ENCODE results near the gene JMJD7.

Gene JMJD7

DNA sequence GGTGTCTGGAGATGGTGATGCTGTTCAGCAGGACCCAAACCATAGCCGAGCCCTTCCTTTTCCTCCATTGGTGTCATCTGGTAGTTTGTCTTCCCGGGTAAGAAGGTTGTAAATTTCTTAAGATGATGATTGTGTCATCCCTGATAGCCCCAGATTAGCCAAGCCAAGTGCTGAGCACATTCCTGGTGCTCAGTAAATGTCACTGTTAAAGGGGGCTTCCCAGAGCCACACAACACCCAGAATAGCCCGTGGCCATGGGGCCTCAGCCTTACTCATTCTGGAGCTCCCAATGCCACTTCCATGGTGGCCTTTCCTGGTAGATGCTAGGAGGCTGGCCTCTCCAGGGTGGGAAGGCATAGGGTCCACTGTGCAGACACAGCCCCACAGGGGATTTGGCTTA lies 6.2 kb downstream of the JMJD7 start:
- Histone ChIP-seq H3K9ac (ENCODE audit: low read depth, low read length, poor library complexity, severe bottlenecking) (no peak overlapping the region), H3K4me1 (ENCODE audit: insufficient read depth, low read length, poor library complexity, severe bottlenecking) (peaks cover 66% of the 10 kb centered on the region), H3K4me2 (ENCODE audit: low read depth, low read length, poor library complexity, severe bottlenecking) (no peak overlapping the region), H4K20me1 (ENCODE audit: insufficient read depth, low read length, poor library complexity, severe bottlenecking) (no peaks in the 10 kb centered on the region), H2AFZ (ENCODE audit: low read length) (no peak overlapping the region), H3K27me3 (ENCODE audit: insufficient read depth, low read length, poor library complexity, severe bottlenecking) (no peaks in the 10 kb centered on the region), H3F3A (ENCODE audit: low read depth) (peaks cover 12% of the 10 kb centered on the region), H3K9me3 (ENCODE audit: insufficient read depth, low read depth, low read length) (no peaks in the 10 kb centered on the region), H3K4me3 (ENCODE audit: low read length, poor library complexity, severe bottlenecking) (no peak overlapping the region), H3K9me2 (replicated peaks; ENCODE audit: low read depth, low read length) (no peaks in the 10 kb centered on the region), H3K79me2 (ENCODE audit: insufficient read depth, low read length) (peaks cover 32% of the 10 kb centered on the region), H3K36me3 (ENCODE audit: insufficient read depth, low read length) (no peaks in the 10 kb centered on the region)
- TF ChIP-seq, protein P1, sequence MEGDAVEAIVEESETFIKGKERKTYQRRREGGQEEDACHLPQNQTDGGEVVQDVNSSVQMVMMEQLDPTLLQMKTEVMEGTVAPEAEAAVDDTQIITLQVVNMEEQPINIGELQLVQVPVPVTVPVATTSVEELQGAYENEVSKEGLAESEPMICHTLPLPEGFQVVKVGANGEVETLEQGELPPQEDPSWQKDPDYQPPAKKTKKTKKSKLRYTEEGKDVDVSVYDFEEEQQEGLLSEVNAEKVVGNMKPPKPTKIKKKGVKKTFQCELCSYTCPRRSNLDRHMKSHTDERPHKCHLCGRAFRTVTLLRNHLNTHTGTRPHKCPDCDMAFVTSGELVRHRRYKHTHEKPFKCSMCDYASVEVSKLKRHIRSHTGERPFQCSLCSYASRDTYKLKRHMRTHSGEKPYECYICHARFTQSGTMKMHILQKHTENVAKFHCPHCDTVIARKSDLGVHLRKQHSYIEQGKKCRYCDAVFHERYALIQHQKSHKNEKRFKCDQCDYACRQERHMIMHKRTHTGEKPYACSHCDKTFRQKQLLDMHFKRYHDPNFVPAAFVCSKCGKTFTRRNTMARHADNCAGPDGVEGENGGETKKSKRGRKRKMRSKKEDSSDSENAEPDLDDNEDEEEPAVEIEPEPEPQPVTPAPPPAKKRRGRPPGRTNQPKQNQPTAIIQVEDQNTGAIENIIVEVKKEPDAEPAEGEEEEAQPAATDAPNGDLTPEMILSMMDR (conservative IDR thresholded peaks at IDR 0.05; ENCODE audit: low read length), result no peak
- no peak for TF ChIP-seq EZH2phosphoT487 (IDR thresholded peaks at IDR 0.05; ENCODE audit: borderline replicate concordance)

DNA sequence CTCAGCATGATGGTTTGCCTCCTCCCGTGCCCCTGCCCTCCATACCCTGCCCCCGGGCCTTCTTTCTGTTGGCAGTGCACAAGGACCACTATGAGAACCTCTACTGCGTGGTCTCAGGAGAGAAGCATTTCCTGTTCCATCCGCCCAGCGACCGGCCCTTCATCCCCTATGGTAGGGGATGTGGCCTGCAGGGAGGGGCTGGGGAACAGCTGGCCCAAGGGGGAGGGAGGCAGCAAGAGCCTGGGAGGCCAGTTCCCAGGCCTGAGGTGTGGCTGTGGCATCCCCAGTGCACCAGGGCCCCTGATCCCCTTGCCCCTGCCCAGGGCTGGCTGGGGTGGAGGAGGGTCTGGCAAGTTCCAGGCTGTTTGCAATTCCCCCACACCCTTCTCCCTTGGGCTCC lies 8.2 kb downstream of the JMJD7 start:
- Histone ChIP-seq H3K36me3 (ENCODE audit: insufficient read depth, low read length) (no peaks in the 10 kb centered on the region), H3K79me2 (ENCODE audit: insufficient read depth, low read length) (peaks cover 17% of the 10 kb centered on the region; the same call in 1 of the 2 replicates), H3F3A (ENCODE audit: low read depth) (peaks cover 10% of the 10 kb centered on the region), H3K4me2 (ENCODE audit: low read depth, low read length, poor library complexity, severe bottlenecking) (peak overlapping the region; percentile 36), H2AFZ (ENCODE audit: low read length) (no peak overlapping the region), H3K4me3 (ENCODE audit: low read length, poor library complexity, severe bottlenecking) (no peak overlapping the region), H3K9me3 (ENCODE audit: insufficient read depth, low read depth, low read length) (no peaks in the 10 kb centered on the region), H3K4me1 (ENCODE audit: insufficient read depth, low read length, poor library complexity, severe bottlenecking) (peaks cover 46% of the 10 kb centered on the region), H3K9ac (ENCODE audit: low read depth, low read length, poor library complexity, severe bottlenecking) (peak overlapping the region; percentile 4), H3K9me2 (replicated peaks; ENCODE audit: low read depth, low read length) (no peaks in the 10 kb centered on the region), H4K20me1 (ENCODE audit: insufficient read depth, low read length, poor library complexity, severe bottlenecking) (no peaks in the 10 kb centered on the region), H3K27me3 (ENCODE audit: insufficient read depth, low read length, poor library complexity, severe bottlenecking) (no peaks in the 10 kb centered on the region)
- TF ChIP-seq, protein P1 (conservative IDR thresholded peaks at IDR 0.05; ENCODE audit: low read length), result no peak
- no peak for TF ChIP-seq EZH2phosphoT487 (IDR thresholded peaks at IDR 0.05; ENCODE audit: borderline replicate concordance)

DNA sequence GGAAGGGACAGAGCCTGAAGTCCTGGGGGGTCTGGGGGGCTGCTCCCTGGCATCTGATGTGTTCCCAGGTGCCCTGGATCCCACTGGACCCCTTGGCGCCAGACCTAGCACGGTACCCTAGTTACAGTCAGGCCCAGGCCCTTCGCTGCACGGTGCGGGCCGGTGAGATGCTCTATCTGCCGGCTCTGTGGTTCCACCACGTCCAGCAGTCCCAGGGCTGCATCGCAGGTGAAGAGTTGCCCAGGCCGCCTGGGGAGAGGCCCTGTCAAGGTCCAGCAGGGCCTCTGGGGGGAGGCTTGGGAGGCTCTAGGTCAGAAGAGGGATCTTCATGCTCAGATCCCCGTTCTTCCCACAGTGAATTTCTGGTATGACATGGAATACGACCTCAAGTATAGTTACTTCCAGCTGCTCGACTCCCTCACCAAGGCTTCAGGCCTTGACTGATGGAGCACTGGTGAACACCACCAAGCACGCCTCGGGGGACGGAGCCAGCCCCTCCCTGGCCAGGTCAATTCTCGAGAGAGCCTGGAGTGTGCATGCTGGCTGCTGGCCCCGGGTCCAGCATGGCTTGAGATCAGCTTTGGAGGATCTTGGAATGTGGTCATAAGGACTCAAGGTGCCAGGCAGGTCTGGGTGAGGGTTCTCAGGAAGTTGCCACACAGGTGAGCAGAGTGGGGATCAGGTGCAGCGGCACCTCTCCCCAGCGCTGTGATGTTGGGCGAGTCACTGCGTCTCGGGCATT lies 9.0 kb downstream of the JMJD7 start:
- Histone ChIP-seq H3K36me3 (ENCODE audit: insufficient read depth, low read length) (no peaks in the 10 kb centered on the region), H4K20me1 (ENCODE audit: insufficient read depth, low read length, poor library complexity, severe bottlenecking) (no peaks in the 10 kb centered on the region), H3K4me2 (ENCODE audit: low read depth, low read length, poor library complexity, severe bottlenecking) (peak overlapping the region; percentile 36), H3K9me3 (ENCODE audit: insufficient read depth, low read depth, low read length) (no peaks in the 10 kb centered on the region), H3K79me2 (ENCODE audit: insufficient read depth, low read length) (peaks cover 17% of the 10 kb centered on the region; the same call in 1 of the 2 replicates), H3K9ac (ENCODE audit: low read depth, low read length, poor library complexity, severe bottlenecking) (peak overlapping the region; percentile 4), H2AFZ (ENCODE audit: low read length) (no peak overlapping the region), H3K9me2 (replicated peaks; ENCODE audit: low read depth, low read length) (no peaks in the 10 kb centered on the region), H3K4me1 (ENCODE audit: insufficient read depth, low read length, poor library complexity, severe bottlenecking) (peaks cover 39% of the 10 kb centered on the region), H3K4me3 (ENCODE audit: low read length, poor library complexity, severe bottlenecking) (no peak overlapping the region), H3F3A (ENCODE audit: low read depth) (peaks cover 2% of the 10 kb centered on the region; the same call in 1 of the 2 replicates), H3K27me3 (ENCODE audit: insufficient read depth, low read length, poor library complexity, severe bottlenecking) (no peaks in the 10 kb centered on the region)
- TF ChIP-seq EZH2phosphoT487 (IDR thresholded peaks at IDR 0.05; ENCODE audit: borderline replicate concordance), result no peak
- TF ChIP-seq, protein P1 (conservative IDR thresholded peaks at IDR 0.05; ENCODE audit: low read length), result no peak

Data from Loucy (cell line).